CD4-positive, alpha-beta T cell (primary cell): Measurements from ENCODE around the gene GRID1. TPM values are rescaled to one million over a fixed set of nuclear protein-coding genes. Genes with fewer than 3 reads are reported as not detected.

Source experiments
- ATAC-seq: fragments of 200-7000 bp; cut with Tn5 transposase; one replicate; pipeline ENCODE4 v1.10.0; 2022; ENCODE audit warnings: mild to moderate bottlenecking; ENCODE audit not compliant: poor library complexity
- CTCF ChIA-PET: fragments of 350-600 bp; sonication (Branson Sonifier 250); formaldehyde crosslinking; loops from one replicate; lab custom pipeline; 2021; ENCODE audit warnings: antibody characterized with exemption, inconsistent platforms; lab: Charles Lee
- POLR2A ChIA-PET: fragments of 350-600 bp; sonication (Branson Sonifier 250); formaldehyde crosslinking; loops from one replicate; lab custom pipeline; 2021; ENCODE audit warnings: antibody characterized with exemption, inconsistent platforms; lab: Charles Lee
- DNase-seq, 14 experiments: peaks; one replicate each; pipeline ENCODE4 v3.0.0-alpha.2; 2013 to 2020; ENCODE audit warnings: mixed read lengths in 2 of 14
- H3K27ac ChIP-seq, 2 donors: one replicate each; pipeline versions ENCODE4 v1.5.1 to v1.7.0; 2013; ENCODE audit warnings: low read length in 2 of 2, low read depth in 1 of 2, mild to moderate bottlenecking in 1 of 2
- H3K27me3 ChIP-seq, 2 experiments: 1 replicate in 1 of 2; 2 replicates in 1 of 2; pipeline versions ENCODE4 v1.6.1 to v1.7.0; 2013; ENCODE audit warnings: low read length in 2 of 2, control low read depth in 1 of 2, mild to moderate bottlenecking in 1 of 2, moderate library complexity in 1 of 2; ENCODE audit not compliant: insufficient read depth in 2 of 2, control insufficient read depth in 1 of 2
- H3K36me3 ChIP-seq: one replicate; pipeline ENCODE4 v1.6.1; 2013; ENCODE audit warnings: low read length, control low read depth; ENCODE audit not compliant: insufficient read depth
- H3K4me1 ChIP-seq: one replicate; pipeline ENCODE4 v1.6.1; 2013; ENCODE audit warnings: low read length, control low read depth; ENCODE audit not compliant: insufficient read depth
- H3K4me3 ChIP-seq: one replicate; pipeline ENCODE4 v1.5.1; 2013; ENCODE audit warnings: mild to moderate bottlenecking, low read length, moderate library complexity
- H3K9me3 ChIP-seq, 2 experiments: 1 replicate in 1 of 2; 2 replicates in 1 of 2; pipeline versions ENCODE4 v1.6.1 to v1.7.0; 2013; ENCODE audit warnings: low read length in 2 of 2, mild to moderate bottlenecking in 2 of 2, control low read depth in 1 of 2, moderate library complexity in 1 of 2; ENCODE audit not compliant: control insufficient read depth in 1 of 2, insufficient read depth in 1 of 2
- H3K27ac Mint-ChIP-seq: one replicate; pipeline ENCODE4 v1.8.0; 2020; ENCODE audit warnings: mixed read lengths
- H3K27me3 Mint-ChIP-seq: one replicate; pipeline ENCODE4 v1.8.0; 2021; ENCODE audit warnings: mixed read lengths
- H3K36me3 Mint-ChIP-seq: one replicate; pipeline ENCODE4 v1.8.0; 2021; ENCODE audit warnings: low read depth, mixed read lengths
- H3K4me1 Mint-ChIP-seq: one replicate; pipeline ENCODE4 v1.8.0; 2021; ENCODE audit warnings: low read depth, mixed read lengths
- H3K4me3 Mint-ChIP-seq: one replicate; pipeline ENCODE4 v1.8.0; 2020; ENCODE audit warnings: mild to moderate bottlenecking, mixed read lengths
- H3K9me3 Mint-ChIP-seq: one replicate; pipeline ENCODE4 v1.8.0; 2020; ENCODE audit warnings: mixed read lengths
- CTCF ChIP-seq: fragments of 200-600 bp; IDR thresholded peaks from one replicate; pipeline ENCODE4 v1.8.0; 2022; ENCODE audit warnings: antibody characterized with exemption, mild to moderate bottlenecking
- intact Hi-C, 2 experiments: fragments of 100-400 bp; cut with DNase I in 1 of 2; cut with micrococcal nuclease in 1 of 2; formaldehyde crosslinking; loops; one replicate each; pipeline versions ENCODE4 v1.15.1 to v1.9.0; 2023 to 2025; cut with DNase I, micrococcal nuclease
- total RNA-seq, 174 experiments: library from RNA in 2 of 174; stranded (reverse) in 2 of 174; gene quantifications; one replicate each; pipeline ENCODE4 v1.2.3 and lab custom pipeline; 2021 to 2026

The GRID1 gene
- total RNA-seq, 2 experiments from 2014 or later, result not detected

DNA sequence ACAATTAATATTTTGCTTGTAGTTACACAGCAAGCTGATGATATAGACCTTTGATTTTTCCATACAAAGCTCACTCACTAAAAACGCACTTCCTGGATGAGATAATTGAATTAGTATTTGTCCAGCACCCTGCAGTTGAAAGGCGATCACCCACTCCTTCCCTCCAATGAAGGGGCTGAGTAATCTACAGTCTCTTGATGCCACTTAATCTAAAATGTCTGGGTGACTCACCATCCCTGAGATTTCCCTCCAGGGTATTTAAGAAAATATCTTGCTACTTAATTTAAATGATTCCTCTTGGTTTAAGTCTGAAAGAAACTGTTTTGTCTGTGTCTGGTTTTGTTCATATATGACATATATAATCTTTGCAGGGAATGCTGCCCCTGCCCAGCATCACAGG, 515.3 kb downstream of the GRID1 start:
- H3K4me3 ChIP-seq, result no peak overlapping the region
- intact Hi-C loops, result no loop called here
- no peak for TF ChIP-seq CTCF

GRCh38 chr10:85850736-85851135, 515.9 kb downstream of the GRID1 start:
- Histone ChIP-seq H3K4me1 (no peaks in the 10 kb centered on the region), H3K36me3 (no peaks in the 10 kb centered on the region), H3K27me3 (no peaks in the 10 kb centered on the region), H3K4me3 (no peak overlapping the region), H3K9me3 (peaks cover 0 to 4% of the 10 kb centered on the region in 2 experiments), H3K27ac (no peak overlapping the region)
- intact Hi-C loops, result no loop called here
- ATAC-seq, result no peak
- no peaks in the 10 kb centered on the region for H3K4me1 Mint-ChIP-seq
- no peaks in the 10 kb centered on the region for H3K9me3 Mint-ChIP-seq
- no peak overlapping the region for H3K4me3 Mint-ChIP-seq
- no peak for DNase-seq
- H3K36me3 Mint-ChIP-seq, result no peaks in the 10 kb centered on the region
- H3K27me3 Mint-ChIP-seq, result no peaks in the 10 kb centered on the region
- ChIA-PET CTCF (no interaction called here), POLR2A (no interaction called here)
- no peak overlapping the region for H3K27ac Mint-ChIP-seq
- TF ChIP-seq CTCF, result no peak

More for the DNA sequence above, 515.3 kb downstream of the GRID1 start:
- ChIA-PET POLR2A (no interaction called here), CTCF (no interaction called here)
- no peak overlapping the region for H3K27ac Mint-ChIP-seq
- H3K4me1 Mint-ChIP-seq, result no peaks in the 10 kb centered on the region
- Histone ChIP-seq H3K4me1 (no peaks in the 10 kb centered on the region), H3K36me3 (no peaks in the 10 kb centered on the region), H3K9me3 (peaks cover 0 to 4% of the 10 kb centered on the region in 2 experiments), H3K27ac (no peak overlapping the region), H3K27me3 (no peaks in the 10 kb centered on the region)
- no peaks in the 10 kb centered on the region for H3K9me3 Mint-ChIP-seq
- DNase-seq (no peak), ATAC-seq (no peak)
- no peak overlapping the region for H3K4me3 Mint-ChIP-seq
- no peaks in the 10 kb centered on the region for H3K27me3 Mint-ChIP-seq
- H3K36me3 Mint-ChIP-seq, result no peaks in the 10 kb centered on the region

DNA sequence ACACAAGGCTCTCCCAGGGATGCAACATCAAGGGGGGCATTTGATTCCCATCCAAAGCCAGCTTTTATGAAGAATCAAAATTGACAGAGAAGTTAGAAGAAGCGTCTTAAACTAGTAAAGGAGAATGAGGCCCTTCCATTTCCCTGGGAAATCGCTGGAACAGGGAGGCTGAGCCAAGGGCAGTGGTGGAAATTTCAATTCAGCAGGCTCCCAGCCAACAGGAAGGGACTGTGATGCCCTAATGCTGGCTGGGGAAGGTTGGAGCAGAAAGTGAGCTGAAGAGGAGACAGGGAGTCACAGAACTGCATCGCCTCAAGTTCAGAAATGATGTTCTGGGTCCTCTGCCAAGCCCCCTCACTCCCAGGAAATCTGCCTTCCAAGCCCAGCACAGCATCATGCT, 517.3 kb downstream of the GRID1 start:
- Mint-ChIP-seq H3K4me1 (no peaks in the 10 kb centered on the region), H3K4me3 (no peak overlapping the region), H3K9me3 (no peaks in the 10 kb centered on the region), H3K27ac (no peak overlapping the region), H3K36me3 (no peaks in the 10 kb centered on the region), H3K27me3 (no peaks in the 10 kb centered on the region)
- CTCF ChIA-PET, result no interaction called here
- no peak overlapping the region for H3K27ac ChIP-seq
- POLR2A ChIA-PET, result no interaction called here
- no peaks in the 10 kb centered on the region for H3K36me3 ChIP-seq
- H3K4me1 ChIP-seq, result no peaks in the 10 kb centered on the region
- intact Hi-C loops, result no loop called here
- ATAC-seq, result no peak
- DNase-seq, result peak in 1 of 14 experiments; percentile 14
- H3K9me3 ChIP-seq, result peaks cover 0 to 4% of the 10 kb centered on the region in 2 experiments
- H3K27me3 ChIP-seq, result no peaks in the 10 kb centered on the region
- no peak overlapping the region for H3K4me3 ChIP-seq
- TF ChIP-seq CTCF, result no peak
